GM15510 (cell line): ENCODE results near the gene ATG10.
A peak's percentile ranks its signal among the peaks of the same experiment; 100 is the strongest.

Source experiments
- POLR2A ChIP-seq: IDR thresholded peaks from 3 replicates; pipeline ENCODE4 v1.6.1; 2011; ENCODE audit warnings: borderline replicate concordance; ENCODE audit not compliant: insufficient read length; ENCODE audit errors: extremely low read depth

Gene ATG10

DNA sequence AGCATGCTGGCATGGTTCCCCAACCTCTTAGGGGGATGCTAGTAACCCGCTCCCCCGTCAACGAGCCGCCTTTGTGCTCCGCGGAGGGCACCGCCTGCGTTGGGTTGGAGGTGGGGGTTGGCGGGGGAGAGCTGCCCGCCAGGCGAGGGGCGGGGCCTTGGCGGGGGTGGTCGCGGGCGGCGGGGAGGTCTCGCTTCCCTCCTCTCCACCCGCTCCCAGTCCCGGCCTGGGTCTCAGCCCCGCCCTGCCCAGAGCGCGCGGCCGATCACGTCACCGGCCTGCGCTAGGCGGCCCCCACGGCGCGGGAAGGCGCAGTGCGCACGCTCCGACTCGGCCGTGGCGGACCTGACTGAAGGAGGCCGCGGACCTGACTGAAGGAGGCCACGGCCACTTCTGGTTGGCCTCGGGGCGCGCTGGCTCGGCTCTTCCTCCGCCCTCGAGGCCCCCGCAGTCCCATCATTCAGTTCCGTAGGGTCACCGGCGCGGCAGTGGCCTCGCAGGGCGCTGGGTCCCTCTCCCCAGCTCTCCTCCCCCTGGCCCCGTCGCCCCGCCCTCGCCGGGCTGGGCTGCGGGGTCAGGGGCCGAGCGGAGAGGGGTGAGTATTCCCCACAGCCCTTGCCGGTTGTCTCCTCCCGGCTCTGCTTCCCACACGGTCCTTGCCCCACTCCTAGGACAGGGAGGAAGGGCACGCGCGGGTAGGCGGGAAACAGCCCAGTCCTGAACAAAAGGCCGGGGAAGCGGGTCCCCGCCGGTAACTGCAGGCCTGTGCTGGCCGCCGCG, at the start of gene ATG10:
ATG10 (plus strand) TSS at position 312 of the 780 bp plus-strand sequence. CDS start 15,548 bp downstream, outside the sequence.
- TF ChIP-seq POLR2A: peak; percentile 95

DNA sequence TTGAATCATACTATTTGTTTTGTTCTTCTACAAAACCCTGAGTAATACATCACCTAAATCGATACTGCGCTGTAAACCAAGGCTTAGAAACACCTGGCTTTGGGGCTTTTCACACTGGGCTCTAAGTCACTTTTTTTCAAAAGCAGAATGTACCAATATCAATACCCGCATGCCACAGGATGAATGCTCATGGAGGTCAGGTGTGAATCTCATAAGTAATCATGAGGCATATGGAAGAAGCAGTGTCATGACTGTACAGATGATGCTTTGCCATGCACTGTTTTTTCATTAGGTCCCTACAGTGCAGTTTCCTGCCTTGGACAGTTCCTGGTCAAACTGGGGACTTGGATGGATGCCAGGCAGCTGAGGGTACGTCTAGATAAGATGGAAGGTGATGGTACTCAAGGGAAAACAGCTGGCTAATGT, 49.0 kb upstream of the ATG10 start:
- no peak for TF ChIP-seq POLR2A

DNA sequence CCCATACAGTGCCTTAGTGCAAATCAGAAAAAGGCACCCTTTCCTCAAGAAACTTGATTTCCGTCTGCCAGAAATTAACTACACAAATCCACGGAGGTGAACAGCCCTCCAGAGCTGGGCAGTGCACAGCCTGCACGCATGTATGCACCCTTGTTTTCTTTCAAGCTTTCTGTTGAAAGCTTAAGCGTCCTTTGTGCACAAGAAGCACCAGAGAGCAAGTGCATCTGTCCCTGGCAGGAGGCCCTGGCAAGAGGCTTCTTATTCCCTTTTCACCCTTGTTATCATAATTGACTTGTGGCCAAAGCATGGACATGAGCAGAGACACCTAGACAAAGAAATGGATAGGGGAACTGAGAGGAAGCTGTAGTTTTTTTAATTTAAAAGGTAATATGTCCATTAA, 47.4 kb upstream of the ATG10 start:
- no peak for TF ChIP-seq POLR2A

DNA sequence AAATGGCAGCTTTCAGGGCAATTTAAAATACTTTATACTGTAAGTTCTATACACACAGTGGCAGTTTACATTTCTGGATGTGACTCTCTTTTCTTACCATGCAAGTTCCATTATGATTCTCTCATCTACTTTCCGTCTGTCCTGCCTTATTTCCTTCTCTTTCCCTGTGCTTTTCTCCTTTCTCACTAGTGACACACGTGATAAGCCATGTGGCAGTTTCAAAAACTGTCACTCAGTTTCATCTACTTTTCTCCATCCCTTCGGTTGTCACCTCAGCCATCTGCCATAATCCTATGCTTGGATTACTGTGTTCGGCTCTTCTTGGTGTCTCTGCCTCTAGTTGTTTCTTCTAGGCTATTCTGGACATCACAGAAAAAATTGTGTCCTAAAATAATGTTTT, 46.8 kb upstream of the ATG10 start:
- no peak for TF ChIP-seq POLR2A

DNA sequence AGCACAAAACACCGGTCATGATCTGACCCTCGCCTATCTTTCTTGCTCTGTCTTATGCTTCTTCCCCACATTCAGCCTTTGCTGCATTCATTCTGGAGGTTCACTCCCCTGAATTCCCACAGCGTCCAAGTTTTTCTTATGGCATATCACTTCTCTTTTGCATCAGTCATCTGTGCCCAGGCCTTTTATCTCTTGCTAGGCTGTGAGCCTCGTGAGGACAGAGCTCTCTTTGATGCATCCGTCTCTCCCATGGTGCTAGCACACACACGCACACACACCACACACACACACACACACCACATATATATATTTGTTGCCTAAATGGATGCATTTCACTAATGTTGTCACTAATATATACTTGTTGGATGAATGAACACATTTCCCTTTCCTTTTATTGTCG, 45.8 kb upstream of the ATG10 start:
- no peak for TF ChIP-seq POLR2A

DNA sequence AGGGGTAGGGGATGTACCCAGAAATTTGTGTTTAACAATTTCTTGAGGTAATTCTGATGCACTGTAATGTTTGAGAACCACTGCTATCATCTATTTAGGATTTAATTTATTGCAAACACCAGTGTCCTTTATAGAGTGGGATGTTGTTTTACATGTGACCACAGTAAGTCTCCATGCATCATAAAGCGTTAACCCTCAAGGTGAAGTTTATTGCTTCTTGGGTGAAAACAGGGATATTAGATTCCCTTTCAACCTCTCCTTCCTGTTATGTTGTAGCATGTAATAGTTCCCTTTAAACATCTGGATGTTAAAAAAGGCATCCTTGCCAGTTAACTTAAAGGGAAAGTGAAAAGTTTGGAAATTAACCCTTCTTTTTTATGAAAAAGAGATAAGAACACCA, 35.8 kb upstream of the ATG10 start:
- no peak for TF ChIP-seq POLR2A

DNA sequence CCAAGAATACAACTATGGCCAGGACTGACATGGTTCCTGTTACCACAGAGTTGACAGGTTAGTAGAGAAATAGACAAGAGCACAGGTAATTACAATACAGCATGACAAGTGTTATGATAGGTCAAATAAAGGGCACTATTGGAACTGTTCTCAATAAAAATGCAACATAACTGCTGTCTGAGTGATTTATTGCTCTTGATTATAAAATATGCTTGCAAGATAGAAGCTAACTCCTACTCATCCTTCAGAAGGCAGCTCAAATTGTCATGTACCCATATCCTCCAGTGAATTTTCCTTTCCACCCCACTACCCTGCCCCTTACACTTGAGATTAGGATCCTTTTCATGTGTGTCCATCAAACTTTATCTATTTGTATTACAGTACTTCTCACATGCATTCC, 35.1 kb upstream of the ATG10 start:
- TF ChIP-seq POLR2A: no peak

DNA sequence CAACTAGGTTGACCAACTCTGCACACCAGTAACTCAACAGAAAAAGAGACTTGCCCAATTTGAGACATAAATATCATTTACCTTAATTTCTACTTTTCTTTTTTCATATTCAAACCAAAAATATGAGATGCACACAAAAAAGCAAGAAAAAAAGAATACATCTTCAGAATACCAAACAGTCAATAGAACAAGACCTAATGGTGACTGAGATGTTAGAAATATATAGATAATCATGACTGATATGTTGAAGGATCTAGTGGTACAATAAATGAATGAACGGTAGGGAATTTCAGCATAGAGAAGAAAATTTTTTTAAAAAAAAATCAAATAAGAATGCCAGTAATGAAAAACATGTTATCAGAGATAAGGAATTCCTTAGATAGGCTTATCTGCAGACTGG, 29.1 kb upstream of the ATG10 start:
- no peak for TF ChIP-seq POLR2A

DNA sequence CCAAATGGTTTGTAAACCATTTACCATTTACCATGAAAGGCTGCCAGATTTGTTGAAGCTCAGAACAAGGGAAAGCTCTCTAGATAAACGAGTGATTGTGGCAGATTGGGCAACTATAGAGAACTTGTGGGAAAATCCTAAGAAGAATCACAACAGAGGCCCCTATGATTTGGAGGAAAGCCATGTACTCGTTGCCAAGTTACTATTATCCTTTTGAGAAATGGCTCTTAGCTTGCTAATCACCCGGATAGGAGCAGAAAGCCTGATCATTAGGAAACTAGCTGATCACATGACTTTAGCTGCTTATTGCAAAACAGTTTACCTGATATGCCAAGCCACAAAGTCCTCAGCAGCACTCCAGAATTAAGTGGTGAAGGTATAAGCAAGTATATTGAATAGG, 23.5 kb upstream of the ATG10 start:
- no peak for TF ChIP-seq POLR2A

DNA sequence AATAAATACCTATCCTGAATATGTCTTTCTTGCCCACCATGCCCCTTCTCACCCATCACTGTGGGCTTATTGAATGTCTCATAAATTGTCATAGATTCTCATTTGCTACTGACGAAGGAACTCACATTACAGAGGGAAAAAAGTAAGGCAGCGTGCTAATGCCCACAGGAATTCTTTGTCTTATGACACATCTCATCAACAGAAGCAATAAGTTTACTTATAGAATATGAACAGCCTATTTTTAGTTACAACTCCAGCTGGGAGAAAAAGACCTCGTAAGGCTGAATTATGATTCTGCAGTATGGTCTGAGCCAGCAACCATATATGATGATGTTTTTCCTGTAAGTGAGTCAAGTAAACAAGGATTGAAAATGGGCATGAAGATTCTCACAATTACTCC, 22.4 kb upstream of the ATG10 start:
- TF ChIP-seq POLR2A: no peak

DNA sequence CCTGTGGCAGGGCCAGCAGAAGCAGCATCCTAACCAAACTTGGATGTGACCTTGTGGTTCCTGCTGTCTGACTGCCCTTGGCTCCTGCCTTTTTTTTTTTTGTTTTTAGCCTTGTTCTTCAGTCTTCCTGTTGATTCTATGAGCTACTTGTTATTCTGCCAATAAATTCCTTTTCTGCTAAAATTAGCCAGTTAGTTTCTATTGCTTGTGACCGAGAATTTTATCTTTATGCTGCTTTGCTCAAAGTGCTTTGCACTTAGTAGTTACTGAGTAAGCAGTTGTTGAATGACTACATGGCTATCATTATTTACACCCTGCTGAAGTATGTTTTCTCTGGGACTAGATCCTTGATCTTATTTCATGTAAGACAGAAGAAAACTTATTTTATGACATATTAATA, 20.8 kb upstream of the ATG10 start:
- no peak for TF ChIP-seq POLR2A

DNA sequence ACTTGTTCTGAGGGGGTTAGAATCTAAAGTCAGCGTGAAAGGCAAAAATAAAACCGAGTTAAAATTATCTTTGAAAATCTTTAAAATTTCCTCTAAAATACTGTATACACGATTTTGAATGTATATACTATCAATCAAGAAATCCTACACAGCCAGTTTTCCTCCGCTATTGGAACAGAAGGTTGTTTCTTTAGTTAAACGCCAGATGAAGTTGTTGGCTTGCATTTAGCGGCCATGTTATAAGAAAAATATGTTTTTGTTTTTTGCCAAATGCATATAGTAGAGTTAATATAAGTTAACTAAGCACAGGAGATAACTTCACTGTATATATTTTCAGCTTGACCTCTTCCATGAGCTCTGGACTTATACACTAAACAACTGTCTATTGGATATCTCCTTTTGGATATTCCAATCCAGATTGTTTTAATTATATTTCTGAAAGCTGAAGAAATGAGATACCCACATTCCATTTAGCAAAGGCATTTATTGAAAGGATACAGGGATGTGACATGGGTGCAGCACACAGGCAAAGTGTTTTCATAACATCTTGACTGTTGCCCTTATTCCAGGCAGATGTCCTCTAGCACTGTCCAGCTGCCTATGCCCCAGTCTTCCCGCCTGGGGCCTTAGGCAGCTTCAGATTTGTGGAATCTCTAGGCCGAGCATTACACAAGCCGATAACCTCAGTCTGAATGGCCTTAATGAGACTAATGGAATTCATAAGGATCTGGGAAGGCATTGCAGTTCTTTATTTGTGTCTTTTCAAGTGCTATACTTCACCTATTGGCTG, 10.0 kb upstream of the ATG10 start:
- TF ChIP-seq POLR2A: no peak

DNA sequence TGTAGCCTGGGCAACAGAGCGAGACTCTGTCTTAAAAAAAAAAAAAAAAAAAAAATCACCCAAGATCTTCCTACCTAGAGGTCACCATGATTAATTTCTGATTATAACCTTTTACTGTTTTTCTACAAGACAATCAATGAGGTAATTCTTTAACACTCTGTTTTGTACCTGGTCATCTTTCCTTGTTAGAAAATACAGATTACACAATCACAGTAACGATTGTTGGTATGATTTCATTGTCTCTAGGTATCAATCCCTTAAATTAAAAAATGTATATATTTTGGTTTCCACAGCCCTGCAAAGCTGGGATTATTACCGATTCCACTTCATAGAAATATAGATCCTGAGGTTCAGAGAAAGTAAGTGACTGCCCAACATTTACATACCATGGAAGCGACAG, 8.3 kb upstream of the ATG10 start:
- no peak for TF ChIP-seq POLR2A

DNA sequence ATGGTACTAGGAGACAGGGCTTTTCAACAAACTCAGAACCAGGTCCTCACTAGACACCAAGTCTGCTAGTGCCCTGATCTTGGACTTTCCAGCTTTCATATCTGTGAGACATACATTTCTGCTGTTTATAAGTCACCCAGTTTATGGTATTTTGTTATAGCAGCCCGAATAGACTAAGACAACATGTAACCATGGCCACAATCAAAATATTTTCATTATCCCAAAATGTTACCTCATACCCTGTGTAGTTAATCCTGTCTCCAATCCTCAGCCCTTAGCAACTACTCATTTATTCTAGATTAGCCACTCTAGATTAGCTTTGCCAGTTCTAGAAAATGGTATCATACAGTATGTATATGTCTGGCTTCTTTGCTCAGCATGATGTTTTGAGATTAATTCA, 6.3 kb upstream of the ATG10 start:
- no peak for TF ChIP-seq POLR2A

DNA sequence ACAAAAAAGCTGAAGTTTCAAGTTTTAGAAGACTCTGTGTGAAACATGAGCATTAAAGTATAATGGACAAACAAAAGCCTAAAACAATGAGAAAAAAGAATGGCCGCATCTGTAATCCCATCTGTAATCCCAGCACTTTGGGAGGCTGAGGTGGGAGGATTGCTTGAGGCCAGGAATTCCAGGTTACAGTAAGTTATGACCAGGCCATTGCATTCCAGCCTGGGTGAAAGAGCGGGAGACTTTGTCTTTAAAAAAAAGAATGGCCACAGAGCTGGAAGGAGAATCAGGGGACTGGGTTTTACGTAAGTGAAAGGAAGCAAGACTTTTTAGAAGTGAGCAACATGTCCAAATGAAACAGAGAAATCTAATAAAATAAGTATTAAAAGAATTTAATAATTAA, 2.6 kb upstream of the ATG10 start:
- TF ChIP-seq POLR2A: no peak

DNA sequence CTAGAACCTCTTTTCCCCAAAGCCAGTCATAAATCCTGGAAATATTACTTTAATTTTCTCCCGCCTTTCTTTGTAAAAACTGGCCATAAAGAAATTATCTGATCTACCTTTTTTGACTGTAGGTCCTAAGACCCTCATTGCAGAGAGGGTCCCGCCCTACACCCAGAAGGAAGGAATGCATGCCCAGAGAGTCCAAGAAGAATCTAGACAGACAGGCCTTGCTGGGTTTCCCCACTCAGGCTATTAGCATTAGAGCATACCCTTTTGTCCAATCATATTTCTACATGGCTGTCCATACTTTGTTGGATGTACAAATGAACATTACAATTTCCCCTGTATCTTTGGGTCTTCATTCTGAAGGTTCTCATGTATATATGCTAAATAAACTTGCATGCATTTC, 1.9 kb upstream of the ATG10 start:
- no peak for TF ChIP-seq POLR2A
